Measurements from ENCODE around the gene CARMIL1. TPM values are rescaled to one million over a fixed set of nuclear protein-coding genes. Genes with fewer than 3 reads are reported as not detected.

The CARMIL1 gene
- total RNA-seq, 2 donors from 2014 or later: 11.9 to 13.7 TPM

GRCh38 chr6:25239059-25239458 lies 40.1 kb upstream of the CARMIL1 start:
- no peak for DNase-seq
- TF ChIP-seq POLR2A (IDR thresholded peaks at IDR 0.05) (no peak), CTCF (IDR thresholded peaks at IDR 0.05) (no peak)

GRCh38 chr6:25239498-25239897 lies 39.7 kb upstream of the CARMIL1 start:
- intact Hi-C loops (cut with DNase I): no loop called here
- Histone ChIP-seq H3K9me3 (no peaks in the 10 kb centered on the region), H3K4me3 (no peak overlapping the region), H3K36me3 (replicated peaks in 1 of 2; ENCODE audit: insufficient read depth in 1 of 2, low read depth in 2 of 2) (no peaks in the 10 kb centered on the region), H3K27me3 (no peaks in the 10 kb centered on the region), H3K4me1 (peaks cover 15% of the 10 kb centered on the region), H3K27ac (no peak overlapping the region)
- ATAC-seq: no peak
- DNase-seq: no peak
- WGBS, 2 donors: 11 to 15% methylated on average over 1 of the region's 1 CpG
- TF ChIP-seq POLR2A (IDR thresholded peaks at IDR 0.05) (no peak), CTCF (IDR thresholded peaks at IDR 0.05) (no peak)

More at GRCh38 chr6:25239059-25239458, 40.1 kb upstream of the CARMIL1 start:
- Histone ChIP-seq H3K4me3 (no peak overlapping the region), H3K4me1 (peaks cover 15% of the 10 kb centered on the region), H3K9me3 (no peaks in the 10 kb centered on the region), H3K36me3 (replicated peaks in 1 of 2; ENCODE audit: insufficient read depth in 1 of 2, low read depth in 2 of 2) (no peaks in the 10 kb centered on the region), H3K27ac (no peak overlapping the region), H3K27me3 (no peaks in the 10 kb centered on the region)
- intact Hi-C loops (cut with DNase I): no loop called here
- no peak for ATAC-seq

GRCh38 chr6:25242567-25242966 lies 36.6 kb upstream of the CARMIL1 start:
- intact Hi-C loops (cut with DNase I): no loop called here
- ATAC-seq (no peak), DNase-seq (no peak)
- H3K27ac ChIP-seq: no peak overlapping the region
- TF ChIP-seq POLR2A (IDR thresholded peaks at IDR 0.05) (no peak), CTCF (IDR thresholded peaks at IDR 0.05) (no peak)
- H3K36me3 ChIP-seq (replicated peaks in 1 of 2; ENCODE audit: insufficient read depth in 1 of 2, low read depth in 2 of 2): no peaks in the 10 kb centered on the region
- WGBS, 2 donors: 92 to 100% methylated on average over 2 of the region's 2 CpGs
- no peak overlapping the region for H3K4me3 ChIP-seq
- H3K4me1 ChIP-seq: peaks cover 15% of the 10 kb centered on the region
- no peaks in the 10 kb centered on the region for H3K27me3 ChIP-seq
- no peaks in the 10 kb centered on the region for H3K9me3 ChIP-seq

- H3K36me3 ChIP-seq (replicated peaks in 1 of 2; ENCODE audit: insufficient read depth in 1 of 2, low read depth in 2 of 2): no peaks in the 10 kb centered on the region
- H3K4me3 ChIP-seq: no peak overlapping the region
- peaks cover under 1% of the 10 kb centered on the region for H3K4me1 ChIP-seq
- intact Hi-C loops (cut with DNase I): no loop called here
- TF ChIP-seq POLR2A (IDR thresholded peaks at IDR 0.05) (no peak), CTCF (IDR thresholded peaks at IDR 0.05) (no peak)
- ATAC-seq (no peak), DNase-seq (no peak)
- H3K27me3 ChIP-seq: no peaks in the 10 kb centered on the region
- no peaks in the 10 kb centered on the region for H3K9me3 ChIP-seq
- H3K27ac ChIP-seq: no peak overlapping the region
Measured at GRCh38 chr6:25244865-25245264, 34.3 kb upstream of the CARMIL1 start.

GRCh38 chr6:25248123-25248522 lies 31.1 kb upstream of the CARMIL1 start:
- Histone ChIP-seq H3K36me3 (replicated peaks in 1 of 2; ENCODE audit: insufficient read depth in 1 of 2, low read depth in 2 of 2) (no peaks in the 10 kb centered on the region), H3K27me3 (no peaks in the 10 kb centered on the region), H3K27ac (no peak overlapping the region), H3K4me3 (no peak overlapping the region), H3K9me3 (no peaks in the 10 kb centered on the region), H3K4me1 (no peaks in the 10 kb centered on the region)
- DNase-seq: no peak
- TF ChIP-seq CTCF (IDR thresholded peaks at IDR 0.05): no peak
- no peak for TF ChIP-seq POLR2A (IDR thresholded peaks at IDR 0.05)
- 93 to 98% methylated on average over 1 of the region's 1 CpG for WGBS, 2 donors
- no peak for ATAC-seq
- intact Hi-C loops (cut with DNase I): no loop called here
